ENCODE measurements around the gene B4GALT2. TPM values are rescaled to one million over a fixed set of nuclear protein-coding genes. Genes with fewer than 3 reads are reported as not detected.

The B4GALT2 gene
- total and polyA plus RNA-seq, 9 of the 15 experiments (the other 6 are each of a cell fraction or from before 2014, with no cell fraction given), result 1.3 to 86.8 (median 43.8) TPM

DNA sequence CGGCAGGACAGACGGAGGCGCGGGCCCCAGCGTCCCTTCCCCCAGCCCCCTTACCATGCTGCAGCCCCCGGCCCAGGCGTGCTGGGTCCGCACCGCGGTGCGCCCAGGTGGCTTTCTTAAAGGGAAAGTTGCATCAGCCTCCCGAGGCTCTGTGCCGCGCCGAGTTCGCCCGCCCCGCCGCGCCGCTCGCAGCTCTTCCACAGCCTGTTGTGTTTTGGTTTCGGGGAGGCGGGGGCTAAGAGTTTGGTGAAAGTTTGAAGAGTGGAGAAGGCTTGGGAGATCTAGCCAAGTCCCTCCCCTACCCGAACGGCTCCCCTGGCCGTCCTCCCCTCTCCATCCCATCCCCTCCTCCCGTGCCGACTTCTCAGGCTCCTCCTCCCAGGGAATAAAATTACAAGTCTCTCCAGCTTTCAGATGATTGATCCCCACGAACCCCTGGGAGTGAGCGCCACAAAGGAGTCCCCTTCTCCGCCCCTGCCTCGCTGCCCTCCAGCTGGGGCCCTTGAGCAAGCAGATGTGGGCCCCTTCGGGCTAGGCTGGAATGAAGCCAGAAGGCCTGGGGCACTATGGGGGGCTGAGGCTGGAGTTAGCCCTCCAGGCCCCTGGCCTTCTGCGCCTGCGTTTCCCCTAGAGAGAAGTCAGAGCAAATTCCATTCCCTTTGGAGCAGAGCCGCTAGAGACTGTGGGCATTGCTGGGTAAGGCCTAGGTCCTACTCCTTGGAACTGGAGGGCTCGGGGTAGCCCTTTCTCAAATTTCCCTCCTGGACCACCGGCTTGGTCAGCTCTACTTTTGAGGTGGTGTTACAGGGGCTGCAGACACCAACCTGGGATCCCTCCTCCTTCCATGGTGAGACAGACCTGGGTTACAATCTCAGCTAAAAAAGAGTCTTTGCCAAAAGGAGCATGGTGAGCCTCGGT, 52.5 kb downstream of the B4GALT2 start, which contains the start of gene SLC6A9 (continued):
- TF ChIP-seq SIX5 (IDR thresholded peaks at IDR 0.05; ENCODE audit: borderline replicate concordance in 1 of 2, insufficient read depth in 1 of 2, low read depth in 1 of 2, low read length in 2 of 2), result no peak
- TF ChIP-seq, protein P1, sequence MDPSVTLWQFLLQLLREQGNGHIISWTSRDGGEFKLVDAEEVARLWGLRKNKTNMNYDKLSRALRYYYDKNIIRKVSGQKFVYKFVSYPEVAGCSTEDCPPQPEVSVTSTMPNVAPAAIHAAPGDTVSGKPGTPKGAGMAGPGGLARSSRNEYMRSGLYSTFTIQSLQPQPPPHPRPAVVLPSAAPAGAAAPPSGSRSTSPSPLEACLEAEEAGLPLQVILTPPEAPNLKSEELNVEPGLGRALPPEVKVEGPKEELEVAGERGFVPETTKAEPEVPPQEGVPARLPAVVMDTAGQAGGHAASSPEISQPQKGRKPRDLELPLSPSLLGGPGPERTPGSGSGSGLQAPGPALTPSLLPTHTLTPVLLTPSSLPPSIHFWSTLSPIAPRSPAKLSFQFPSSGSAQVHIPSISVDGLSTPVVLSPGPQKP (CRISPR knock-in tag; IDR thresholded peaks at IDR 0.05), result no peak
- TF ChIP-seq HDAC2 (IDR thresholded peaks at IDR 0.05), result no peak
- TF ChIP-seq ZNF239 (CRISPR knock-in tag; IDR thresholded peaks at IDR 0.05), result no peak
- peak; percentile 40; the same call in 1 of the 2 replicates for TF ChIP-seq FOXK1 (CRISPR knock-in tag; IDR thresholded peaks at IDR 0.05; ENCODE audit: borderline replicate concordance)
- TF ChIP-seq MYC (IDR thresholded peaks at IDR 0.05; ENCODE audit: low read depth, low read length), result peak; percentile 93
- TF ChIP-seq MYC (CRISPR knock-in tag; IDR thresholded peaks at IDR 0.05; ENCODE audit: borderline replicate concordance, low read depth), result peak; percentile 91
- TF ChIP-seq, protein P2, sequence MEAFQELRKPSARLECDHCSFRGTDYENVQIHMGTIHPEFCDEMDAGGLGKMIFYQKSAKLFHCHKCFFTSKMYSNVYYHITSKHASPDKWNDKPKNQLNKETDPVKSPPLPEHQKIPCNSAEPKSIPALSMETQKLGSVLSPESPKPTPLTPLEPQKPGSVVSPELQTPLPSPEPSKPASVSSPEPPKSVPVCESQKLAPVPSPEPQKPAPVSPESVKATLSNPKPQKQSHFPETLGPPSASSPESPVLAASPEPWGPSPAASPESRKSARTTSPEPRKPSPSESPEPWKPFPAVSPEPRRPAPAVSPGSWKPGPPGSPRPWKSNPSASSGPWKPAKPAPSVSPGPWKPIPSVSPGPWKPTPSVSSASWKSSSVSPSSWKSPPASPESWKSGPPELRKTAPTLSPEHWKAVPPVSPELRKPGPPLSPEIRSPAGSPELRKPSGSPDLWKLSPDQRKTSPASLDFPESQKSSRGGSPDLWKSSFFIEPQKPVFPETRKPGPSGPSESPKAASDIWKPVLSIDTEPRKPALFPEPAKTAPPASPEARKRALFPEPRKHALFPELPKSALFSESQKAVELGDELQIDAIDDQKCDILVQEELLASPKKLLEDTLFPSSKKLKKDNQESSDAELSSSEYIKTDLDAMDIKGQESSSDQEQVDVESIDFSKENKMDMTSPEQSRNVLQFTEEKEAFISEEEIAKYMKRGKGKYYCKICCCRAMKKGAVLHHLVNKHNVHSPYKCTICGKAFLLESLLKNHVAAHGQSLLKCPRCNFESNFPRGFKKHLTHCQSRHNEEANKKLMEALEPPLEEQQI (IDR thresholded peaks at IDR 0.05), result no peak
- TF ChIP-seq HNRNPK (IDR thresholded peaks at IDR 0.05; ENCODE audit: low read depth, low read length, poor library complexity, severe bottlenecking), result peak; percentile 7
- TF ChIP-seq EZH2 (IDR thresholded peaks at IDR 0.05; ENCODE audit: borderline replicate concordance, low read depth, low read length), result no peak
- no peak for TF ChIP-seq ZC3H8 (IDR thresholded peaks at IDR 0.05)
- TF ChIP-seq TAF1 (IDR thresholded peaks at IDR 0.05; ENCODE audit: control insufficient read depth, extremely low read depth, insufficient read depth, low read length, severe bottlenecking), result no peak
- TF ChIP-seq ZNF780A (CRISPR knock-in tag; IDR thresholded peaks at IDR 0.05), result no peak
- TF ChIP-seq, protein P3, sequence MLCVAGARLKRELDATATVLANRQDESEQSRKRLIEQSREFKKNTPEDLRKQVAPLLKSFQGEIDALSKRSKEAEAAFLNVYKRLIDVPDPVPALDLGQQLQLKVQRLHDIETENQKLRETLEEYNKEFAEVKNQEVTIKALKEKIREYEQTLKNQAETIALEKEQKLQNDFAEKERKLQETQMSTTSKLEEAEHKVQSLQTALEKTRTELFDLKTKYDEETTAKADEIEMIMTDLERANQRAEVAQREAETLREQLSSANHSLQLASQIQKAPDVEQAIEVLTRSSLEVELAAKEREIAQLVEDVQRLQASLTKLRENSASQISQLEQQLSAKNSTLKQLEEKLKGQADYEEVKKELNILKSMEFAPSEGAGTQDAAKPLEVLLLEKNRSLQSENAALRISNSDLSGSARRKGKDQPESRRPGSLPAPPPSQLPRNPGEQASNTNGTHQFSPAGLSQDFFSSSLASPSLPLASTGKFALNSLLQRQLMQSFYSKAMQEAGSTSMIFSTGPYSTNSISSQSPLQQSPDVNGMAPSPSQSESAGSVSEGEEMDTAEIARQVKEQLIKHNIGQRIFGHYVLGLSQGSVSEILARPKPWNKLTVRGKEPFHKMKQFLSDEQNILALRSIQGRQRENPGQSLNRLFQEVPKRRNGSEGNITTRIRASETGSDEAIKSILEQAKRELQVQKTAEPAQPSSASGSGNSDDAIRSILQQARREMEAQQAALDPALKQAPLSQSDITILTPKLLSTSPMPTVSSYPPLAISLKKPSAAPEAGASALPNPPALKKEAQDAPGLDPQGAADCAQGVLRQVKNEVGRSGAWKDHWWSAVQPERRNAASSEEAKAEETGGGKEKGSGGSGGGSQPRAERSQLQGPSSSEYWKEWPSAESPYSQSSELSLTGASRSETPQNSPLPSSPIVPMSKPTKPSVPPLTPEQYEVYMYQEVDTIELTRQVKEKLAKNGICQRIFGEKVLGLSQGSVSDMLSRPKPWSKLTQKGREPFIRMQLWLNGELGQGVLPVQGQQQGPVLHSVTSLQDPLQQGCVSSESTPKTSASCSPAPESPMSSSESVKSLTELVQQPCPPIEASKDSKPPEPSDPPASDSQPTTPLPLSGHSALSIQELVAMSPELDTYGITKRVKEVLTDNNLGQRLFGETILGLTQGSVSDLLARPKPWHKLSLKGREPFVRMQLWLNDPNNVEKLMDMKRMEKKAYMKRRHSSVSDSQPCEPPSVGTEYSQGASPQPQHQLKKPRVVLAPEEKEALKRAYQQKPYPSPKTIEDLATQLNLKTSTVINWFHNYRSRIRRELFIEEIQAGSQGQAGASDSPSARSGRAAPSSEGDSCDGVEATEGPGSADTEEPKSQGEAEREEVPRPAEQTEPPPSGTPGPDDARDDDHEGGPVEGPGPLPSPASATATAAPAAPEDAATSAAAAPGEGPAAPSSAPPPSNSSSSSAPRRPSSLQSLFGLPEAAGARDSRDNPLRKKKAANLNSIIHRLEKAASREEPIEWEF (CRISPR knock-in tag; IDR thresholded peaks at IDR 0.05), result no peak
- no peak for TF ChIP-seq ZNF146 (CRISPR knock-in tag; IDR thresholded peaks at IDR 0.05; ENCODE audit: unreplicated experiment)
- peak; percentile 57 for TF ChIP-seq RBBP5 (IDR thresholded peaks at IDR 0.05; ENCODE audit: borderline replicate concordance, insufficient read depth, low read length, poor library complexity, severe bottlenecking)
- no peak for TF ChIP-seq STAT5B (CRISPR knock-in tag; IDR thresholded peaks at IDR 0.05)
- TF ChIP-seq PTRF (tag; IDR thresholded peaks at IDR 0.05), result no peak

Measured in K562 (cell line).